ENCODE measurements around the gene RPP25L.

Gene RPP25L

GRCh38 chr9:34590381-34591247 lies 21.3 kb downstream of the RPP25L start:
- H3K4me3 ChIP-seq (replicated peaks; ENCODE audit: low read depth, low read length), result no peak overlapping the region
- DNase-seq (ENCODE audit: low read depth), result peak; percentile 20
- TF ChIP-seq, protein P1, sequence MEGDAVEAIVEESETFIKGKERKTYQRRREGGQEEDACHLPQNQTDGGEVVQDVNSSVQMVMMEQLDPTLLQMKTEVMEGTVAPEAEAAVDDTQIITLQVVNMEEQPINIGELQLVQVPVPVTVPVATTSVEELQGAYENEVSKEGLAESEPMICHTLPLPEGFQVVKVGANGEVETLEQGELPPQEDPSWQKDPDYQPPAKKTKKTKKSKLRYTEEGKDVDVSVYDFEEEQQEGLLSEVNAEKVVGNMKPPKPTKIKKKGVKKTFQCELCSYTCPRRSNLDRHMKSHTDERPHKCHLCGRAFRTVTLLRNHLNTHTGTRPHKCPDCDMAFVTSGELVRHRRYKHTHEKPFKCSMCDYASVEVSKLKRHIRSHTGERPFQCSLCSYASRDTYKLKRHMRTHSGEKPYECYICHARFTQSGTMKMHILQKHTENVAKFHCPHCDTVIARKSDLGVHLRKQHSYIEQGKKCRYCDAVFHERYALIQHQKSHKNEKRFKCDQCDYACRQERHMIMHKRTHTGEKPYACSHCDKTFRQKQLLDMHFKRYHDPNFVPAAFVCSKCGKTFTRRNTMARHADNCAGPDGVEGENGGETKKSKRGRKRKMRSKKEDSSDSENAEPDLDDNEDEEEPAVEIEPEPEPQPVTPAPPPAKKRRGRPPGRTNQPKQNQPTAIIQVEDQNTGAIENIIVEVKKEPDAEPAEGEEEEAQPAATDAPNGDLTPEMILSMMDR (IDR thresholded peaks at IDR 0.05; ENCODE audit: low read length, missing control alignments), result no peak

DNA sequence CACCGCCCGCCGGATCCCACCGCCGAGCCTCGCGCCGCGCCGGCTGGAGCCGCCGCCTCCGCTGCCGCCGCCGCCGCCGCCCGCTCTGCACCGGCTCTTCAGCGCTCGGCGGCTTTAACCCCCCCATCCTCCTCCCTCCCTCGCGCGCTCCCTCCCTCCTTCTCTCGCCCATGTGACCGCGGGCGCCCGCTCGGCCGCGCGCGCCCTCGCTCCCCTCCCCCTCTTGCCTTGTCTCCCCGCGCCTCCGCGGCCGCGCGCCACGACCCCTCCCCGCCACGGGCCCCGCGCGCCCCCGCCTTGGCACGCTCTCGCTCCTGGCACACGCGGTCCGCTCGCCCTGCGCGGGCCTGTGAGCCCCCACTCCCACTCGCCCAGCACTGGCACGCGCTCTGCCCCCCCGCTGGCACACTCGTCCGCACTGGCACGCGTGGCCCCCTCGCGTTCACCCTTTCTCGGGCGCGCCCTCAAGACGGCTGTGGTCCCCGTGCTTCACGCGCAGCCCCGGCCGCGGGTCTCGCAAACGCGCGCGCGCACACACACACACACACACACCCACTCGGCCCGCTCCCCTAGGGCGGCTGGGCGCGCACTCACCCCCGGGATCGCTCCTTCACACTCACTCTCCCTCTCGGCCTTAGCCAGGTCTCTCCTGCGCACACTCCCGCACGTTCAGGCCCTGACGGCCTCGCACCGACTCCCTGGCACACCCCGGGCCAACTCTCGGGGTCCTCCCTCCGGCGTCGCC lies 22.1 kb downstream of the RPP25L start, which contains the start of gene CNTFR:
Gene CNTFR (minus strand): TSS at position 89 of the 745 bp plus-strand sequence. CDS start 20,743 bp downstream, outside the sequence.
- no peak within 1 kb of the TSS for H3K4me3 ChIP-seq (replicated peaks; ENCODE audit: low read depth, low read length)
- no peak for DNase-seq (ENCODE audit: low read depth)
- TF ChIP-seq, protein P1 (IDR thresholded peaks at IDR 0.05; ENCODE audit: low read length, missing control alignments), result no peak

- no peak for DNase-seq (ENCODE audit: low read depth)
- TF ChIP-seq, protein P1 (IDR thresholded peaks at IDR 0.05; ENCODE audit: low read length, missing control alignments), result no peak
- no peak overlapping the region for H3K4me3 ChIP-seq (replicated peaks; ENCODE audit: low read depth, low read length)
Measured at GRCh38 chr9:34588671-34589635, 22.9 kb downstream of the RPP25L start.

DNA sequence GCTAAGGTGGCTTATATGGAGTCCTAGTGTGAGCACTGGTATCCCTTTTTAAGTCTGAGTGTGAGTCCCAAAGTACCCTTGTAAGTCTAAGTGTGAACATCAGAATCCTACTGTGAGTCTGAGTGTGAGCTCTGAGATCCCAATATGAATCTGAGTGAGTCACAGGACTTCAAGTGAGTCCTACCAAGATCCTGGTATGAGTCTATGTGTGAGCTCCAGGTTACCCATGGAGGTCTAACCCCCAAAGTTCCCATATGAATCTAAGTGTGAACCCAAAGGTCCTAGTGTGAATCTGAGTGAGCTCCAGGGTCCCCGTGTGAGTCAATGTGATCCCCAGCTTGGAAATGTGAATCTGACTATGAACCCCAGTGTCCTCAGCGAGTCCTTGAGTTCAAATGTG lies 24.6 kb downstream of the RPP25L start:
- no peak overlapping the region for H3K4me3 ChIP-seq (replicated peaks; ENCODE audit: low read depth, low read length)
- no peak for DNase-seq (ENCODE audit: low read depth)
- TF ChIP-seq, protein P1 (IDR thresholded peaks at IDR 0.05; ENCODE audit: low read length, missing control alignments), result no peak

GRCh38 chr9:34585946-34586669 lies 25.8 kb downstream of the RPP25L start:
- no peak for DNase-seq (ENCODE audit: low read depth)
- TF ChIP-seq, protein P1 (IDR thresholded peaks at IDR 0.05; ENCODE audit: low read length, missing control alignments), result no peak

GRCh38 chr9:34584970-34585369 lies 26.9 kb downstream of the RPP25L start:
- DNase-seq (ENCODE audit: low read depth), result no peak
- H3K4me3 ChIP-seq (replicated peaks; ENCODE audit: low read depth, low read length), result no peak overlapping the region
- TF ChIP-seq, protein P1 (IDR thresholded peaks at IDR 0.05; ENCODE audit: low read length, missing control alignments), result no peak

More at GRCh38 chr9:34585946-34586669, 25.8 kb downstream of the RPP25L start:
- no peak overlapping the region for H3K4me3 ChIP-seq (replicated peaks; ENCODE audit: low read depth, low read length)
